ENCODE measurements around the gene BCR.
A peak's percentile ranks its signal among the peaks of the same experiment; 100 is the strongest.
"Not testable (repeated sequence)": the region's sequence is repeated elsewhere in the genome, so short reads cannot be mapped to it uniquely, and the experiment has no call there.

Gene BCR

GRCh38 chr22:23305321-23305910 is 125.1 kb downstream of the BCR start:
- H3K9me3 ChIP-seq (ENCODE audit: control insufficient read depth in 1 of 2, low read length in 2 of 2): no peaks in the 10 kb centered on the region
- H3K27me3 ChIP-seq (ENCODE audit: control insufficient read depth in 1 of 2, insufficient read depth in 2 of 2, low read length in 2 of 2): no peaks in the 10 kb centered on the region
- peaks cover 0 to 13% of the 10 kb centered on the region in 2 donors for H3K36me3 ChIP-seq (ENCODE audit: control insufficient read depth in 1 of 2, insufficient read depth in 2 of 2, low read length in 2 of 2)
- peaks cover 0 to 5% of the 10 kb centered on the region in 2 donors for H3K4me1 ChIP-seq (ENCODE audit: control insufficient read depth in 1 of 2, insufficient read depth in 2 of 2, low read length in 2 of 2)
- H3K27ac ChIP-seq (ENCODE audit: low read depth, low read length): peak overlapping the region; percentile 66
- no peak overlapping the region for H3K4me3 ChIP-seq (ENCODE audit: low read depth in 1 of 2, low read length in 2 of 2)
- H3K9ac ChIP-seq (ENCODE audit: low read depth in 1 of 2, low read length in 2 of 2): no peak overlapping the region

GRCh38 chr22:23305922-23306374 is 125.6 kb downstream of the BCR start:
- Histone ChIP-seq H3K27ac (ENCODE audit: low read depth, low read length) (peak overlapping the region; percentile 80), H3K9ac (ENCODE audit: low read depth in 1 of 2, low read length in 2 of 2) (no peak overlapping the region), H3K4me3 (ENCODE audit: low read depth in 1 of 2, low read length in 2 of 2) (no peak overlapping the region)

GRCh38 chr22:23306438-23306921 is 126.2 kb downstream of the BCR start:
- Histone ChIP-seq H3K4me3 (ENCODE audit: low read depth in 1 of 2, low read length in 2 of 2) (no peak overlapping the region), H3K27ac (ENCODE audit: low read depth, low read length) (peak overlapping the region; percentile 80), H3K9ac (ENCODE audit: low read depth in 1 of 2, low read length in 2 of 2) (no peak overlapping the region), H3K36me3 (ENCODE audit: control insufficient read depth in 1 of 2, insufficient read depth in 2 of 2, low read length in 2 of 2) (peaks cover 0 to 4% of the 10 kb centered on the region in 2 donors), H3K27me3 (ENCODE audit: control insufficient read depth in 1 of 2, insufficient read depth in 2 of 2, low read length in 2 of 2) (no peaks in the 10 kb centered on the region), H3K4me1 (ENCODE audit: control insufficient read depth in 1 of 2, insufficient read depth in 2 of 2, low read length in 2 of 2) (peaks cover 0 to 5% of the 10 kb centered on the region in 2 donors), H3K9me3 (ENCODE audit: control insufficient read depth in 1 of 2, low read length in 2 of 2) (no peaks in the 10 kb centered on the region)

More at GRCh38 chr22:23305922-23306374, 125.6 kb downstream of the BCR start:
- H3K27me3 ChIP-seq (ENCODE audit: control insufficient read depth in 1 of 2, insufficient read depth in 2 of 2, low read length in 2 of 2): no peaks in the 10 kb centered on the region
- peaks cover 0 to 9% of the 10 kb centered on the region in 2 donors for H3K36me3 ChIP-seq (ENCODE audit: control insufficient read depth in 1 of 2, insufficient read depth in 2 of 2, low read length in 2 of 2)
- peaks cover 0 to 5% of the 10 kb centered on the region in 2 donors for H3K4me1 ChIP-seq (ENCODE audit: control insufficient read depth in 1 of 2, insufficient read depth in 2 of 2, low read length in 2 of 2)
- no peaks in the 10 kb centered on the region for H3K9me3 ChIP-seq (ENCODE audit: control insufficient read depth in 1 of 2, low read length in 2 of 2)

- H3K4me1 ChIP-seq (ENCODE audit: control insufficient read depth in 1 of 2, insufficient read depth in 2 of 2, low read length in 2 of 2): peaks cover 0 to 5% of the 10 kb centered on the region in 2 donors
- H3K4me3 ChIP-seq (ENCODE audit: low read depth in 1 of 2, low read length in 2 of 2): no peak overlapping the region
- H3K9me3 ChIP-seq (ENCODE audit: control insufficient read depth in 1 of 2, low read length in 2 of 2): no peaks in the 10 kb centered on the region
- peaks cover 0 to 7% of the 10 kb centered on the region in 2 donors for H3K36me3 ChIP-seq (ENCODE audit: control insufficient read depth in 1 of 2, insufficient read depth in 2 of 2, low read length in 2 of 2)
- H3K27ac ChIP-seq (ENCODE audit: low read depth, low read length): peak overlapping the region; percentile 10
- no peak overlapping the region for H3K9ac ChIP-seq (ENCODE audit: low read depth in 1 of 2, low read length in 2 of 2)
- no peaks in the 10 kb centered on the region for H3K27me3 ChIP-seq (ENCODE audit: control insufficient read depth in 1 of 2, insufficient read depth in 2 of 2, low read length in 2 of 2)
Observed at GRCh38 chr22:23306926-23307325, 126.6 kb downstream of the BCR start.

- not testable (repeated sequence) for H3K4me1 ChIP-seq (ENCODE audit: control insufficient read depth in 1 of 2, insufficient read depth in 2 of 2, low read length in 2 of 2); H3K9me3 ChIP-seq (ENCODE audit: control insufficient read depth in 1 of 2, low read length in 2 of 2); H3K36me3 ChIP-seq (ENCODE audit: control insufficient read depth in 1 of 2, insufficient read depth in 2 of 2, low read length in 2 of 2); H3K4me3 ChIP-seq (ENCODE audit: low read depth in 1 of 2, low read length in 2 of 2); H3K27me3 ChIP-seq (ENCODE audit: control insufficient read depth in 1 of 2, insufficient read depth in 2 of 2, low read length in 2 of 2); H3K27ac ChIP-seq (ENCODE audit: low read depth, low read length); H3K9ac ChIP-seq (ENCODE audit: low read depth in 1 of 2, low read length in 2 of 2)
Observed at GRCh38 chr22:23307511-23307910, 127.2 kb downstream of the BCR start.

GRCh38 chr22:23309261-23309660 is 129.0 kb downstream of the BCR start:
- H3K36me3 ChIP-seq (ENCODE audit: control insufficient read depth in 1 of 2, insufficient read depth in 2 of 2, low read length in 2 of 2): peaks cover 0 to 11% of the 10 kb centered on the region in 2 donors
- H3K27ac ChIP-seq (ENCODE audit: low read depth, low read length); H3K9me3 ChIP-seq (ENCODE audit: control insufficient read depth in 1 of 2, low read length in 2 of 2): not testable (repeated sequence)

GRCh38 chr22:23310443-23311097 is 130.3 kb downstream of the BCR start:
- H3K36me3 ChIP-seq (ENCODE audit: control insufficient read depth in 1 of 2, insufficient read depth in 2 of 2, low read length in 2 of 2): peaks cover 0 to 14% of the 10 kb centered on the region in 2 donors
- H3K27me3 ChIP-seq (ENCODE audit: control insufficient read depth in 1 of 2, insufficient read depth in 2 of 2, low read length in 2 of 2); H3K9me3 ChIP-seq (ENCODE audit: control insufficient read depth in 1 of 2, low read length in 2 of 2); H3K4me3 ChIP-seq (ENCODE audit: low read depth in 1 of 2, low read length in 2 of 2); H3K4me1 ChIP-seq (ENCODE audit: control insufficient read depth in 1 of 2, insufficient read depth in 2 of 2, low read length in 2 of 2); H3K27ac ChIP-seq (ENCODE audit: low read depth, low read length); H3K9ac ChIP-seq (ENCODE audit: low read depth in 1 of 2, low read length in 2 of 2): not testable (repeated sequence)

More at GRCh38 chr22:23309261-23309660, 129.0 kb downstream of the BCR start:
- not testable (repeated sequence) for H3K27me3 ChIP-seq (ENCODE audit: control insufficient read depth in 1 of 2, insufficient read depth in 2 of 2, low read length in 2 of 2); H3K4me3 ChIP-seq (ENCODE audit: low read depth in 1 of 2, low read length in 2 of 2); H3K9ac ChIP-seq (ENCODE audit: low read depth in 1 of 2, low read length in 2 of 2); H3K4me1 ChIP-seq (ENCODE audit: control insufficient read depth in 1 of 2, insufficient read depth in 2 of 2, low read length in 2 of 2)

- not testable (repeated sequence) for H3K9ac ChIP-seq (ENCODE audit: low read depth in 1 of 2, low read length in 2 of 2); H3K27ac ChIP-seq (ENCODE audit: low read depth, low read length); H3K9me3 ChIP-seq (ENCODE audit: control insufficient read depth in 1 of 2, low read length in 2 of 2); H3K4me1 ChIP-seq (ENCODE audit: control insufficient read depth in 1 of 2, insufficient read depth in 2 of 2, low read length in 2 of 2); H3K4me3 ChIP-seq (ENCODE audit: low read depth in 1 of 2, low read length in 2 of 2); H3K27me3 ChIP-seq (ENCODE audit: control insufficient read depth in 1 of 2, insufficient read depth in 2 of 2, low read length in 2 of 2)
- peaks cover 0 to 14% of the 10 kb centered on the region in 2 donors for H3K36me3 ChIP-seq (ENCODE audit: control insufficient read depth in 1 of 2, insufficient read depth in 2 of 2, low read length in 2 of 2)
Observed at GRCh38 chr22:23311635-23312420, 131.5 kb downstream of the BCR start.

GRCh38 chr22:23313791-23314567 is 133.7 kb downstream of the BCR start:
- no peak overlapping the region for H3K27ac ChIP-seq (ENCODE audit: low read depth, low read length)
- H3K9ac ChIP-seq (ENCODE audit: low read depth in 1 of 2, low read length in 2 of 2): no peak overlapping the region
- peaks cover 0 to 14% of the 10 kb centered on the region in 2 donors for H3K36me3 ChIP-seq (ENCODE audit: control insufficient read depth in 1 of 2, insufficient read depth in 2 of 2, low read length in 2 of 2)

More at GRCh38 chr22:23313791-23314567, 133.7 kb downstream of the BCR start:
- Histone ChIP-seq H3K27me3 (ENCODE audit: control insufficient read depth in 1 of 2, insufficient read depth in 2 of 2, low read length in 2 of 2) (no peaks in the 10 kb centered on the region), H3K4me3 (ENCODE audit: low read depth in 1 of 2, low read length in 2 of 2) (no peak overlapping the region), H3K9me3 (ENCODE audit: control insufficient read depth in 1 of 2, low read length in 2 of 2) (no peaks in the 10 kb centered on the region), H3K4me1 (ENCODE audit: control insufficient read depth in 1 of 2, insufficient read depth in 2 of 2, low read length in 2 of 2) (no peaks in the 10 kb centered on the region)

All from duodenal mucosa (tissue), 2 donors.